Activated CD8-positive, alpha-beta T cell treated with anti-CD3 and anti-CD28 coated beads, Interleukin-2, amount 10 ng/mL, durations not matched to agents 7 days and 5 days (primary cell): ENCODE results near the gene BTBD6. TPM values are rescaled to one million over a fixed set of nuclear protein-coding genes. Genes with fewer than 3 reads are reported as not detected.

Source experiments
- ATAC-seq: fragments of 150-1000 bp; cut with Tn5 transposase; one replicate; pipeline ENCODE4 v1.10.0; 2021; ENCODE audit warnings: moderate library complexity
- CTCF ChIA-PET: fragments of 350-600 bp; sonication (Branson Sonifier 250); formaldehyde crosslinking; loops from one replicate; lab custom pipeline; 2021; ENCODE audit warnings: antibody characterized with exemption; lab: Charles Lee
- POLR2A ChIA-PET: fragments of 350-600 bp; sonication (Branson Sonifier 250); formaldehyde crosslinking; loops from one replicate; lab custom pipeline; 2021; ENCODE audit warnings: antibody characterized with exemption; lab: Charles Lee
- DNase-seq: peaks from one replicate; pipeline ENCODE4 v3.0.0-alpha.2; 2020
- H3K27ac Mint-ChIP-seq: one replicate; pipeline ENCODE4 v1.8.0; 2021; ENCODE audit warnings: mild to moderate bottlenecking, mixed read lengths
- H3K27me3 Mint-ChIP-seq: one replicate; pipeline ENCODE4 v1.8.0; 2021; ENCODE audit warnings: low read depth, mixed read lengths
- H3K36me3 Mint-ChIP-seq: one replicate; pipeline ENCODE4 v1.8.0; 2021; ENCODE audit warnings: low read depth, mixed read lengths
- H3K4me1 Mint-ChIP-seq: one replicate; pipeline ENCODE4 v1.8.0; 2021; ENCODE audit warnings: low read depth, mixed read lengths
- H3K4me3 Mint-ChIP-seq: one replicate; pipeline ENCODE4 v1.8.0; 2021; ENCODE audit warnings: mild to moderate bottlenecking, mixed read lengths
- H3K9me3 Mint-ChIP-seq: one replicate; pipeline ENCODE4 v1.8.0; 2022; ENCODE audit warnings: mixed read lengths; ENCODE audit not compliant: insufficient read depth
- total RNA-seq, 2 experiments: library from RNA; stranded (reverse); gene quantifications; one replicate each; pipeline ENCODE4 v1.2.3, GENCODE V29; 2021

BTBD6 gene
- total RNA-seq, 2 experiments from 2014 or later, result 53.7 to 59.8 TPM

- ChIA-PET CTCF (no interaction called here), POLR2A (no interaction called here)
- no peaks in the 10 kb centered on the region for H3K4me1 Mint-ChIP-seq
- no peaks in the 10 kb centered on the region for H3K27me3 Mint-ChIP-seq
- no peak overlapping the region for H3K4me3 Mint-ChIP-seq
- DNase-seq (no peak), ATAC-seq (no peak)
- peaks cover 34% of the 10 kb centered on the region for H3K36me3 Mint-ChIP-seq
- no peak overlapping the region for H3K27ac Mint-ChIP-seq
- no peaks in the 10 kb centered on the region for H3K9me3 Mint-ChIP-seq
Measured at GRCh38 chr14:105223260-105223659, 25.1 kb upstream of the BTBD6 start.

GRCh38 chr14:105223770-105224544, 24.4 kb upstream of the BTBD6 start:
- CTCF ChIA-PET, result no interaction called here
- no peak for ATAC-seq
- H3K9me3 Mint-ChIP-seq, result no peaks in the 10 kb centered on the region
- H3K4me1 Mint-ChIP-seq, result no peaks in the 10 kb centered on the region
- H3K27ac Mint-ChIP-seq, result no peak overlapping the region
- no peak overlapping the region for H3K4me3 Mint-ChIP-seq
- DNase-seq, result no peak
- POLR2A ChIA-PET, result no interaction called here
- no peaks in the 10 kb centered on the region for H3K27me3 Mint-ChIP-seq
- peaks cover 32% of the 10 kb centered on the region for H3K36me3 Mint-ChIP-seq

- no peaks in the 10 kb centered on the region for H3K4me1 Mint-ChIP-seq
- ChIA-PET CTCF (no interaction called here), POLR2A (no interaction called here)
- H3K27ac Mint-ChIP-seq, result peak overlapping the region; percentile 10
- H3K9me3 Mint-ChIP-seq, result no peaks in the 10 kb centered on the region
- no peak for DNase-seq
- no peaks in the 10 kb centered on the region for H3K27me3 Mint-ChIP-seq
- peaks cover 28% of the 10 kb centered on the region for H3K36me3 Mint-ChIP-seq
- no peak overlapping the region for H3K4me3 Mint-ChIP-seq
- ATAC-seq, result no peak
Measured at GRCh38 chr14:105224845-105225570, 23.3 kb upstream of the BTBD6 start.

GRCh38 chr14:105226198-105226597, 22.1 kb upstream of the BTBD6 start:
- ATAC-seq (no peak), DNase-seq (no peak)
- H3K4me1 Mint-ChIP-seq, result no peaks in the 10 kb centered on the region
- ChIA-PET CTCF (no interaction called here), POLR2A (no interaction called here)
- H3K9me3 Mint-ChIP-seq, result no peaks in the 10 kb centered on the region
- no peak overlapping the region for H3K27ac Mint-ChIP-seq
- no peaks in the 10 kb centered on the region for H3K27me3 Mint-ChIP-seq
- H3K36me3 Mint-ChIP-seq, result peaks cover 22% of the 10 kb centered on the region
- no peak overlapping the region for H3K4me3 Mint-ChIP-seq

GRCh38 chr14:105227346-105227745, 21.0 kb upstream of the BTBD6 start:
- no peak overlapping the region for H3K4me3 Mint-ChIP-seq
- no peak for ATAC-seq
- DNase-seq, result no peak
- ChIA-PET CTCF (interaction anchor here (1.2 kb wide), 1 partner anchor 21 kb away, joined by 3 read pairs; the partner anchor contains the start of gene BTBD6), POLR2A (no interaction called here)
- H3K4me1 Mint-ChIP-seq, result no peaks in the 10 kb centered on the region
- no peak overlapping the region for H3K27ac Mint-ChIP-seq
- peaks cover 15% of the 10 kb centered on the region for H3K36me3 Mint-ChIP-seq
- no peaks in the 10 kb centered on the region for H3K9me3 Mint-ChIP-seq
- no peaks in the 10 kb centered on the region for H3K27me3 Mint-ChIP-seq

- Mint-ChIP-seq H3K36me3 (peaks cover 8% of the 10 kb centered on the region), H3K4me3 (no peak overlapping the region), H3K9me3 (no peaks in the 10 kb centered on the region), H3K27ac (no peak overlapping the region), H3K27me3 (no peaks in the 10 kb centered on the region), H3K4me1 (no peaks in the 10 kb centered on the region)
- ChIA-PET POLR2A (no interaction called here), CTCF (no interaction called here)
- no peak for DNase-seq
- no peak for ATAC-seq
Measured at GRCh38 chr14:105228562-105228961, 19.8 kb upstream of the BTBD6 start.

GRCh38 chr14:105229099-105229655, 19.2 kb upstream of the BTBD6 start:
- no peaks in the 10 kb centered on the region for H3K4me1 Mint-ChIP-seq
- CTCF ChIA-PET, result no interaction called here
- H3K4me3 Mint-ChIP-seq, result no peak overlapping the region
- no peaks in the 10 kb centered on the region for H3K9me3 Mint-ChIP-seq
- ATAC-seq, result no peak
- H3K27me3 Mint-ChIP-seq, result no peaks in the 10 kb centered on the region
- POLR2A ChIA-PET, result no interaction called here
- peaks cover 4% of the 10 kb centered on the region for H3K36me3 Mint-ChIP-seq
- DNase-seq, result no peak
- no peak overlapping the region for H3K27ac Mint-ChIP-seq

- H3K4me3 Mint-ChIP-seq, result no peak overlapping the region
- no peaks in the 10 kb centered on the region for H3K27me3 Mint-ChIP-seq
- H3K27ac Mint-ChIP-seq, result no peak overlapping the region
- no peaks in the 10 kb centered on the region for H3K9me3 Mint-ChIP-seq
- CTCF ChIA-PET, result no interaction called here
- POLR2A ChIA-PET, result no interaction called here
- DNase-seq (no peak), ATAC-seq (no peak)
- H3K36me3 Mint-ChIP-seq, result peaks cover 7% of the 10 kb centered on the region
- H3K4me1 Mint-ChIP-seq, result peaks cover 10% of the 10 kb centered on the region
Measured at GRCh38 chr14:105240811-105241576, 7.3 kb upstream of the BTBD6 start.

GRCh38 chr14:105241641-105242040, 6.7 kb upstream of the BTBD6 start:
- Mint-ChIP-seq H3K36me3 (peaks cover 7% of the 10 kb centered on the region), H3K27ac (no peak overlapping the region), H3K27me3 (no peaks in the 10 kb centered on the region), H3K4me3 (no peak overlapping the region), H3K9me3 (no peaks in the 10 kb centered on the region), H3K4me1 (peaks cover 10% of the 10 kb centered on the region)
- ATAC-seq (no peak), DNase-seq (no peak)
- POLR2A ChIA-PET, result no interaction called here
- CTCF ChIA-PET, result no interaction called here

- Mint-ChIP-seq H3K4me3 (no peak overlapping the region), H3K27ac (peak overlapping the region; percentile 26), H3K36me3 (peaks cover 15% of the 10 kb centered on the region), H3K9me3 (no peaks in the 10 kb centered on the region), H3K27me3 (no peaks in the 10 kb centered on the region), H3K4me1 (peaks cover 26% of the 10 kb centered on the region)
- DNase-seq (no peak), ATAC-seq (no peak)
- POLR2A ChIA-PET, result no interaction called here
- CTCF ChIA-PET, result no interaction called here
Measured at GRCh38 chr14:105244334-105244733, 4.0 kb upstream of the BTBD6 start.

- POLR2A ChIA-PET, result interaction anchor here (1.9 kb wide), 1 partner anchor 54 kb away, joined by 15 read pairs; the partner anchor contains the start of gene BRF1
Measured at GRCh38 chr14:105247026-105247425, 1.3 kb upstream of the BTBD6 start.

More at GRCh38 chr14:105247026-105247425, 1.3 kb upstream of the BTBD6 start:
- peaks cover 37% of the 10 kb centered on the region for H3K36me3 Mint-ChIP-seq
- H3K27ac Mint-ChIP-seq, result peak overlapping the region; percentile 75
- H3K27me3 Mint-ChIP-seq, result no peaks in the 10 kb centered on the region
- no peaks in the 10 kb centered on the region for H3K9me3 Mint-ChIP-seq
- CTCF ChIA-PET, result interaction anchor here (2.5 kb wide), 1 partner anchor 105 kb away, joined by 10 read pairs; no protein-coding TSS in a partner anchor
- peaks cover 43% of the 10 kb centered on the region for H3K4me1 Mint-ChIP-seq
- peak overlapping the region; percentile 80 for H3K4me3 Mint-ChIP-seq
- DNase-seq (no peak), ATAC-seq (no peak)
